ENCODE results near the gene PTPRG.

DNA sequence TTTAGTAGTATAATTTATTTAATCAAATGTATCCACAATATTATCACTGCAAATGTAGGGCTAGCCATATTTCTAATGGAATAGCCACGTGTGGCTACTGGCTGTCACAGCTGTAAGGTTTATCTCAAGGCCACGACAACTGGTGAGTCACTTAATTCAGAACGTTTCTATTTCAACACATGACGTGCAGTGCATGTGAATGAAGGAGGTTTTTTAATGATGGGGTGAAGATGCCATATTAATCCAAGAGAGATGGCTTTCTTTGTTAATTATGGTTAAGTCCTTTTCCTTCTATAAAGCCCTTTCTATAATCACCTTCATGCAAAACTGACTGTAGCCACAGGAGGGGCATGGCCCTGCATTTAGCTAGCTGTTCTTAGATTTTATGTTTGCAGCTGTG, 600.0 kb downstream of the PTPRG start:
- TF ChIP-seq, protein P1, sequence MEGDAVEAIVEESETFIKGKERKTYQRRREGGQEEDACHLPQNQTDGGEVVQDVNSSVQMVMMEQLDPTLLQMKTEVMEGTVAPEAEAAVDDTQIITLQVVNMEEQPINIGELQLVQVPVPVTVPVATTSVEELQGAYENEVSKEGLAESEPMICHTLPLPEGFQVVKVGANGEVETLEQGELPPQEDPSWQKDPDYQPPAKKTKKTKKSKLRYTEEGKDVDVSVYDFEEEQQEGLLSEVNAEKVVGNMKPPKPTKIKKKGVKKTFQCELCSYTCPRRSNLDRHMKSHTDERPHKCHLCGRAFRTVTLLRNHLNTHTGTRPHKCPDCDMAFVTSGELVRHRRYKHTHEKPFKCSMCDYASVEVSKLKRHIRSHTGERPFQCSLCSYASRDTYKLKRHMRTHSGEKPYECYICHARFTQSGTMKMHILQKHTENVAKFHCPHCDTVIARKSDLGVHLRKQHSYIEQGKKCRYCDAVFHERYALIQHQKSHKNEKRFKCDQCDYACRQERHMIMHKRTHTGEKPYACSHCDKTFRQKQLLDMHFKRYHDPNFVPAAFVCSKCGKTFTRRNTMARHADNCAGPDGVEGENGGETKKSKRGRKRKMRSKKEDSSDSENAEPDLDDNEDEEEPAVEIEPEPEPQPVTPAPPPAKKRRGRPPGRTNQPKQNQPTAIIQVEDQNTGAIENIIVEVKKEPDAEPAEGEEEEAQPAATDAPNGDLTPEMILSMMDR (IDR thresholded peaks at IDR 0.05 in 4 of 5, conservative IDR thresholded peaks at IDR 0.05 in 1 of 5): no peak
- peak; percentile 16 to 43 for TF ChIP-seq POLR2A (IDR thresholded peaks at IDR 0.05)
